ENCODE data around the gene OSTN. TPM values are rescaled to one million over a fixed set of nuclear protein-coding genes. Genes with fewer than 3 reads are reported as not detected.

The OSTN gene
- total RNA-seq, 5 donors from 2014 or later (not counting 1 experiment from before 2014, with no cell fraction given), result not detected

GRCh38 chr3:191300422-191300821 lies 101.4 kb downstream of the OSTN start:
- H3K4me1 Mint-ChIP-seq, result no peaks in the 10 kb centered on the region
- Histone ChIP-seq H3K27me3 (replicated peaks in 1 of 2; ENCODE audit: control insufficient read depth in 2 of 2, extremely low read depth in 1 of 2, insufficient read depth in 2 of 2, low read length in 1 of 2) (no peaks in the 10 kb centered on the region), H3K4me3 (ENCODE audit: control insufficient read depth in 1 of 2, extremely low read depth in 1 of 2, low read length in 1 of 2) (no peak overlapping the region), H3K9me3 (no peaks in the 10 kb centered on the region), H3K27ac (ENCODE audit: low read length) (no peak overlapping the region), H3K4me1 (ENCODE audit: control insufficient read depth in 1 of 2, extremely low read depth in 1 of 2, insufficient read depth in 2 of 2, low read length in 2 of 2) (no peaks in the 10 kb centered on the region), H3K36me3 (ENCODE audit: control insufficient read depth in 2 of 2, extremely low read depth in 1 of 2, insufficient read depth in 1 of 2, low read length in 1 of 2) (no peaks in the 10 kb centered on the region)
- DNase-seq (no peak), ATAC-seq (replicated peaks in 1 of 4) (no peak)
- H3K4me3 Mint-ChIP-seq, result no peak overlapping the region
- ChIA-PET CTCF (interaction anchor here in 1 of 2 donors (0.7 kb wide), 1 partner anchor 32 kb away, joined by 3 read pairs; no protein-coding TSS in a partner anchor), POLR2A (no interaction called here)
- H3K27me3 Mint-ChIP-seq, result no peaks in the 10 kb centered on the region
- H3K27ac Mint-ChIP-seq, result no peak overlapping the region
- no peaks in the 10 kb centered on the region for H3K9me3 Mint-ChIP-seq
- H3K36me3 Mint-ChIP-seq, result no peaks in the 10 kb centered on the region
- no CpG with 5 or more reads among the region's 1 CpG for WGBS (ENCODE audit: insufficient coverage)

GRCh38 chr3:191301017-191301416 lies 102.0 kb downstream of the OSTN start:
- no peak overlapping the region for H3K4me3 ChIP-seq (ENCODE audit: control insufficient read depth in 1 of 2, extremely low read depth in 1 of 2, low read length in 1 of 2)
- H3K27me3 Mint-ChIP-seq, result no peaks in the 10 kb centered on the region
- H3K4me3 Mint-ChIP-seq, result no peak overlapping the region
- no peak overlapping the region for H3K27ac Mint-ChIP-seq
- no peaks in the 10 kb centered on the region for H3K9me3 Mint-ChIP-seq
- ATAC-seq (replicated peaks in 1 of 4), result no peak
- ChIA-PET POLR2A (no interaction called here), CTCF (no interaction called here)
- no peaks in the 10 kb centered on the region for H3K4me1 Mint-ChIP-seq
- H3K27ac ChIP-seq (ENCODE audit: low read length), result no peak overlapping the region
- DNase-seq, result no peak
- no peaks in the 10 kb centered on the region for H3K36me3 ChIP-seq (ENCODE audit: control insufficient read depth in 2 of 2, extremely low read depth in 1 of 2, insufficient read depth in 1 of 2, low read length in 1 of 2)
- no CpG with 5 or more reads among the region's 1 CpG for WGBS (ENCODE audit: insufficient coverage)
- H3K9me3 ChIP-seq, result no peaks in the 10 kb centered on the region
- H3K27me3 ChIP-seq (replicated peaks in 1 of 2; ENCODE audit: control insufficient read depth in 2 of 2, extremely low read depth in 1 of 2, insufficient read depth in 2 of 2, low read length in 1 of 2), result no peaks in the 10 kb centered on the region
- H3K36me3 Mint-ChIP-seq, result no peaks in the 10 kb centered on the region
- H3K4me1 ChIP-seq (ENCODE audit: control insufficient read depth in 1 of 2, extremely low read depth in 1 of 2, insufficient read depth in 2 of 2, low read length in 2 of 2), result no peaks in the 10 kb centered on the region

GRCh38 chr3:191301782-191302411 lies 102.9 kb downstream of the OSTN start:
- CTCF ChIA-PET, result no interaction called here
- Histone ChIP-seq H3K4me3 (ENCODE audit: control insufficient read depth in 1 of 2, extremely low read depth in 1 of 2, low read length in 1 of 2) (no peak overlapping the region), H3K36me3 (ENCODE audit: control insufficient read depth in 2 of 2, extremely low read depth in 1 of 2, insufficient read depth in 1 of 2, low read length in 1 of 2) (no peaks in the 10 kb centered on the region), H3K27ac (ENCODE audit: low read length) (no peak overlapping the region), H3K9me3 (no peaks in the 10 kb centered on the region), H3K4me1 (ENCODE audit: control insufficient read depth in 1 of 2, extremely low read depth in 1 of 2, insufficient read depth in 2 of 2, low read length in 2 of 2) (no peaks in the 10 kb centered on the region), H3K27me3 (replicated peaks in 1 of 2; ENCODE audit: control insufficient read depth in 2 of 2, extremely low read depth in 1 of 2, insufficient read depth in 2 of 2, low read length in 1 of 2) (no peaks in the 10 kb centered on the region)
- H3K27me3 Mint-ChIP-seq, result no peaks in the 10 kb centered on the region
- H3K36me3 Mint-ChIP-seq, result no peaks in the 10 kb centered on the region
- POLR2A ChIA-PET, result no interaction called here
- ATAC-seq (replicated peaks in 1 of 4) (no peak), DNase-seq (no peak)
- H3K4me1 Mint-ChIP-seq, result no peaks in the 10 kb centered on the region
- H3K4me3 Mint-ChIP-seq, result no peak overlapping the region
- WGBS (ENCODE audit: insufficient coverage), result 93% methylated on average over 3 of the region's 5 CpGs
- H3K27ac Mint-ChIP-seq, result no peak overlapping the region
- H3K9me3 Mint-ChIP-seq, result no peaks in the 10 kb centered on the region

GRCh38 chr3:191302451-191302850 lies 103.4 kb downstream of the OSTN start:
- H3K4me1 ChIP-seq (ENCODE audit: control insufficient read depth in 1 of 2, extremely low read depth in 1 of 2, insufficient read depth in 2 of 2, low read length in 2 of 2), result no peaks in the 10 kb centered on the region
- Mint-ChIP-seq H3K36me3 (no peaks in the 10 kb centered on the region), H3K27ac (no peak overlapping the region), H3K27me3 (no peaks in the 10 kb centered on the region), H3K4me3 (no peak overlapping the region), H3K9me3 (no peaks in the 10 kb centered on the region), H3K4me1 (no peaks in the 10 kb centered on the region)
- H3K27me3 ChIP-seq (replicated peaks in 1 of 2; ENCODE audit: control insufficient read depth in 2 of 2, extremely low read depth in 1 of 2, insufficient read depth in 2 of 2, low read length in 1 of 2), result no peaks in the 10 kb centered on the region
- ATAC-seq (replicated peaks in 1 of 4), result no peak
- H3K36me3 ChIP-seq (ENCODE audit: control insufficient read depth in 2 of 2, extremely low read depth in 1 of 2, insufficient read depth in 1 of 2, low read length in 1 of 2), result no peaks in the 10 kb centered on the region
- ChIA-PET CTCF (no interaction called here), POLR2A (no interaction called here)
- no peaks in the 10 kb centered on the region for H3K9me3 ChIP-seq
- 100% methylated on average over 1 of the region's 2 CpGs for WGBS (ENCODE audit: insufficient coverage)
- no peak overlapping the region for H3K4me3 ChIP-seq (ENCODE audit: control insufficient read depth in 1 of 2, extremely low read depth in 1 of 2, low read length in 1 of 2)
- H3K27ac ChIP-seq (ENCODE audit: low read length), result no peak overlapping the region
- no peak for DNase-seq

GRCh38 chr3:191303596-191303995 lies 104.6 kb downstream of the OSTN start:
- no peaks in the 10 kb centered on the region for H3K4me1 Mint-ChIP-seq
- Histone ChIP-seq H3K27me3 (replicated peaks in 1 of 2; ENCODE audit: control insufficient read depth in 2 of 2, extremely low read depth in 1 of 2, insufficient read depth in 2 of 2, low read length in 1 of 2) (no peaks in the 10 kb centered on the region), H3K9me3 (no peaks in the 10 kb centered on the region), H3K4me3 (ENCODE audit: control insufficient read depth in 1 of 2, extremely low read depth in 1 of 2, low read length in 1 of 2) (no peak overlapping the region), H3K4me1 (ENCODE audit: control insufficient read depth in 1 of 2, extremely low read depth in 1 of 2, insufficient read depth in 2 of 2, low read length in 2 of 2) (no peaks in the 10 kb centered on the region), H3K36me3 (ENCODE audit: control insufficient read depth in 2 of 2, extremely low read depth in 1 of 2, insufficient read depth in 1 of 2, low read length in 1 of 2) (no peaks in the 10 kb centered on the region), H3K27ac (ENCODE audit: low read length) (no peak overlapping the region)
- CTCF ChIA-PET, result no interaction called here
- ATAC-seq (replicated peaks in 1 of 4) (no peak), DNase-seq (no peak)
- H3K27ac Mint-ChIP-seq, result no peak overlapping the region
- no peaks in the 10 kb centered on the region for H3K27me3 Mint-ChIP-seq
- H3K36me3 Mint-ChIP-seq, result no peaks in the 10 kb centered on the region
- WGBS (ENCODE audit: insufficient coverage), result 38% methylated on average over 1 of the region's 3 CpGs
- H3K9me3 Mint-ChIP-seq, result no peaks in the 10 kb centered on the region
- POLR2A ChIA-PET, result no interaction called here
- H3K4me3 Mint-ChIP-seq, result no peak overlapping the region

GRCh38 chr3:191306428-191306827 lies 107.4 kb downstream of the OSTN start:
- Mint-ChIP-seq H3K27me3 (no peaks in the 10 kb centered on the region), H3K36me3 (no peaks in the 10 kb centered on the region), H3K4me1 (no peaks in the 10 kb centered on the region), H3K27ac (no peak overlapping the region), H3K9me3 (no peaks in the 10 kb centered on the region), H3K4me3 (no peak overlapping the region)
- no peak for DNase-seq
- no peaks in the 10 kb centered on the region for H3K36me3 ChIP-seq (ENCODE audit: control insufficient read depth in 2 of 2, extremely low read depth in 1 of 2, insufficient read depth in 1 of 2, low read length in 1 of 2)
- ChIA-PET CTCF (no interaction called here), POLR2A (no interaction called here)
- H3K27me3 ChIP-seq (replicated peaks in 1 of 2; ENCODE audit: control insufficient read depth in 2 of 2, extremely low read depth in 1 of 2, insufficient read depth in 2 of 2, low read length in 1 of 2), result no peaks in the 10 kb centered on the region
- H3K4me1 ChIP-seq (ENCODE audit: control insufficient read depth in 1 of 2, extremely low read depth in 1 of 2, insufficient read depth in 2 of 2, low read length in 2 of 2), result no peaks in the 10 kb centered on the region
- H3K4me3 ChIP-seq (ENCODE audit: control insufficient read depth in 1 of 2, extremely low read depth in 1 of 2, low read length in 1 of 2), result no peak overlapping the region
- ATAC-seq (replicated peaks in 1 of 4), result no peak
- no peaks in the 10 kb centered on the region for H3K9me3 ChIP-seq
- no CpG with 5 or more reads among the region's 4 CpGs for WGBS (ENCODE audit: insufficient coverage)
- no peak overlapping the region for H3K27ac ChIP-seq (ENCODE audit: low read length)

GRCh38 chr3:191307341-191307740 lies 108.3 kb downstream of the OSTN start:
- Mint-ChIP-seq H3K36me3 (no peaks in the 10 kb centered on the region), H3K9me3 (no peaks in the 10 kb centered on the region), H3K27me3 (no peaks in the 10 kb centered on the region), H3K4me3 (no peak overlapping the region), H3K27ac (no peak overlapping the region), H3K4me1 (no peaks in the 10 kb centered on the region)
- WGBS (ENCODE audit: insufficient coverage), result 82% methylated on average over 4 of the region's 4 CpGs
- Histone ChIP-seq H3K4me1 (ENCODE audit: control insufficient read depth in 1 of 2, extremely low read depth in 1 of 2, insufficient read depth in 2 of 2, low read length in 2 of 2) (no peaks in the 10 kb centered on the region), H3K36me3 (ENCODE audit: control insufficient read depth in 2 of 2, extremely low read depth in 1 of 2, insufficient read depth in 1 of 2, low read length in 1 of 2) (no peaks in the 10 kb centered on the region), H3K27me3 (replicated peaks in 1 of 2; ENCODE audit: control insufficient read depth in 2 of 2, extremely low read depth in 1 of 2, insufficient read depth in 2 of 2, low read length in 1 of 2) (no peaks in the 10 kb centered on the region), H3K9me3 (no peaks in the 10 kb centered on the region), H3K4me3 (ENCODE audit: control insufficient read depth in 1 of 2, extremely low read depth in 1 of 2, low read length in 1 of 2) (no peak overlapping the region), H3K27ac (ENCODE audit: low read length) (no peak overlapping the region)
- ATAC-seq (replicated peaks in 1 of 4) (no peak), DNase-seq (no peak)
- ChIA-PET CTCF (no interaction called here), POLR2A (no interaction called here)

All from T-cell (primary cell).